Esophagus muscularis mucosa (tissue), 4 donors: ENCODE data around the gene ZRANB1. TPM values are rescaled to one million over a fixed set of nuclear protein-coding genes. Genes with fewer than 3 reads are reported as not detected.

Experiments
- DNase-seq: peaks from one replicate; pipeline ENCODE4 v3.0.0-alpha.2; 2017; ENCODE audit errors: extremely low spot score
- H3K27ac ChIP-seq, 4 donors: fragments of 200-600 bp; sonication (generic); replicated peaks in 1 of 4; 1 replicate in 3 of 4; 2 replicates in 1 of 4; pipeline ENCODE4 v1.5.1; 2016 to 2019; ENCODE audit warnings: mild to moderate bottlenecking in 1 of 4
- H3K27me3 ChIP-seq, 4 donors: fragments of 200-600 bp; sonication (generic); one replicate each; pipeline versions ENCODE4 v1.5.1 to v1.6.0; 2016 to 2019
- H3K36me3 ChIP-seq, 4 donors: fragments of 200-600 bp; sonication (generic); one replicate each; pipeline ENCODE4 v1.5.1; 2016 to 2019
- H3K4me1 ChIP-seq, 4 donors: fragments of 200-600 bp; sonication (generic); one replicate each; pipeline ENCODE4 v1.5.1; 2016 to 2019
- H3K4me3 ChIP-seq, 4 donors: fragments of 200-600 bp; sonication (generic); 1 replicate in 2 of 4; 2 replicates in 2 of 4; pipeline ENCODE4 v1.5.1; 2016 to 2019; ENCODE audit warnings: mild to moderate bottlenecking in 4 of 4, moderate library complexity in 1 of 4
- H3K9me3 ChIP-seq, 4 donors: fragments of 200-600 bp; sonication (generic); 1 replicate in 3 of 4; 2 replicates in 1 of 4; pipeline ENCODE4 v1.5.1; 2016 to 2019
- CTCF ChIP-seq, 3 experiments: fragments of 200-600 bp in 2 of 3; fragments of 450-650 bp in 1 of 3; sonication (generic) in 2 of 3; IDR thresholded peaks; one replicate each; pipeline ENCODE4 v1.5.1; 2017 to 2019; ENCODE audit warnings: antibody characterized with exemption in 3 of 3, mild to moderate bottlenecking in 2 of 3, moderate library complexity in 1 of 3
- EP300 ChIP-seq: sonication (generic); formaldehyde crosslinking; IDR thresholded peaks from one replicate; pipeline ENCODE4 v1.6.1; 2017; ENCODE audit warnings: antibody characterized with exemption
- POLR2A ChIP-seq: fragments of 450-650 bp; IDR thresholded peaks from one replicate; pipeline ENCODE4 v1.6.1; 2017; ENCODE audit warnings: antibody characterized with exemption, moderate library complexity, mild to moderate bottlenecking, low read depth
- POLR2AphosphoS5 ChIP-seq, 2 donors: sonication (generic); formaldehyde crosslinking; IDR thresholded peaks; one replicate each; pipeline ENCODE4 v1.6.1; 2017; ENCODE audit warnings: antibody characterized with exemption in 2 of 2
- WGBS: methylation state at CpG from one replicate; pipeline ENCODE4 v1.1.5; 2018; 5-methylcytosine and 5-hydroxymethylcytosine counted together
- intact Hi-C: fragments of 100-400 bp; cut with DNase I; formaldehyde crosslinking; loops from one replicate; pipeline ENCODE4 v1.15.1; 2023
- total RNA-seq, 4 donors: library from RNA; depleted of rRNA; stranded (reverse); fragments of >200 nt; gene quantifications; one replicate each; pipeline versions ENCODE4 v1.1.0 to v1.2.1, GENCODE V29; 2016

Gene ZRANB1
- total RNA-seq, 4 donors from 2014 or later: 30.7 to 42.9 (median 34.8) TPM

GRCh38 chr10:124952123-124952522 is 10.2 kb downstream of the ZRANB1 start:
- 96% methylated on average over 6 of the region's 6 CpGs for WGBS
- DNase-seq: no peak
- intact Hi-C loops: no loop called here
- H3K36me3 ChIP-seq: peaks cover 0 to 5% (median 0%) of the 10 kb centered on the region in 4 donors
- peaks cover 26 to 51% (median 41%) of the 10 kb centered on the region in 4 donors for H3K4me1 ChIP-seq
- no peak overlapping the region for H3K27ac ChIP-seq
- no peak for TF ChIP-seq POLR2A
- TF ChIP-seq POLR2AphosphoS5 (IDR thresholded peaks at IDR 0.05): no peak
- TF ChIP-seq CTCF (IDR thresholded peaks at IDR 0.05): no peak
- no peak for TF ChIP-seq EP300
- no peak overlapping the region for H3K4me3 ChIP-seq
- no peaks in the 10 kb centered on the region for H3K27me3 ChIP-seq
- H3K9me3 ChIP-seq: no peaks in the 10 kb centered on the region

GRCh38 chr10:124953421-124953820 is 11.5 kb downstream of the ZRANB1 start:
- no peak for TF ChIP-seq EP300
- no peak for TF ChIP-seq POLR2A
- no peak for TF ChIP-seq POLR2AphosphoS5 (IDR thresholded peaks at IDR 0.05)
- TF ChIP-seq CTCF (IDR thresholded peaks at IDR 0.05): no peak
- no peaks in the 10 kb centered on the region for H3K27me3 ChIP-seq
- WGBS: 87% methylated on average over 3 of the region's 3 CpGs
- peaks cover 0 to 5% (median 0%) of the 10 kb centered on the region in 4 donors for H3K36me3 ChIP-seq
- H3K4me3 ChIP-seq: no peak overlapping the region
- intact Hi-C loops: no loop called here
- no peak overlapping the region for H3K27ac ChIP-seq
- H3K9me3 ChIP-seq: no peaks in the 10 kb centered on the region
- no peak for DNase-seq
- H3K4me1 ChIP-seq: peaks cover 18 to 51% (median 33%) of the 10 kb centered on the region in 4 donors

GRCh38 chr10:124955243-124955642 is 13.3 kb downstream of the ZRANB1 start:
- no peak for DNase-seq
- Histone ChIP-seq H3K27me3 (no peaks in the 10 kb centered on the region), H3K4me3 (no peak overlapping the region), H3K36me3 (no peaks in the 10 kb centered on the region), H3K4me1 (peaks cover 18 to 58% (median 37%) of the 10 kb centered on the region in 4 donors), H3K27ac (peak overlapping the region in 3 of 4 donors; percentile 16 to 49 (median 18)), H3K9me3 (no peaks in the 10 kb centered on the region)
- intact Hi-C loops: no loop called here
- TF ChIP-seq POLR2AphosphoS5 (IDR thresholded peaks at IDR 0.05) (peak in 1 of 2 donors; percentile 8), EP300 (no peak)
- 43% methylated on average over 7 of the region's 7 CpGs for WGBS

DNA sequence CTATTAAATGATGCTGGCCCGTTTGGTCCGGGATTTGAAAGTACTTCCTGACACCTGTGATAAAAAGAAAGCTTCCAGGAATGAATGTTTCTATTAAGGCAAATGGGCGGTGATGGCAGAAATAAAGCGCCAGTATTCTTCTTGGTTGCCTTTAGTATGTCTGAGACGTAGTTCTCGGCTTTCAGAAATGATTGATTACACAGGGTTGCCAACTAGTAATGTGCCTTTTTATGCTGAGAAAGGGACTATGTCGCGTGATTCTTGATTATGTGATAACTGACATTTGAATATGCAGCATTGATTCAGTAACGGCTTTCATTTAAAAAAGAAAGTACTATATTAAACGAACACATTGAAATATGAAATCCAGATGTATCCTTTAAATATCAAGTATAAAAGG is 13.9 kb downstream of the ZRANB1 start:
- no peak for DNase-seq
- TF ChIP-seq CTCF (IDR thresholded peaks at IDR 0.05): no peak
- no peak for TF ChIP-seq EP300
- TF ChIP-seq POLR2AphosphoS5 (IDR thresholded peaks at IDR 0.05): no peak
- no peak for TF ChIP-seq POLR2A
- 36% methylated on average over 10 of the region's 10 CpGs for WGBS
- Histone ChIP-seq H3K9me3 (no peaks in the 10 kb centered on the region), H3K27me3 (no peaks in the 10 kb centered on the region), H3K4me3 (peak overlapping the region in 3 of 4 donors; percentile 2 to 19 (median 17)), H3K4me1 (peaks cover 18 to 56% (median 39%) of the 10 kb centered on the region in 4 donors), H3K36me3 (no peaks in the 10 kb centered on the region), H3K27ac (peak overlapping the region in 3 of 4 donors; percentile 16 to 49 (median 18))
- intact Hi-C loops: no loop called here

DNA sequence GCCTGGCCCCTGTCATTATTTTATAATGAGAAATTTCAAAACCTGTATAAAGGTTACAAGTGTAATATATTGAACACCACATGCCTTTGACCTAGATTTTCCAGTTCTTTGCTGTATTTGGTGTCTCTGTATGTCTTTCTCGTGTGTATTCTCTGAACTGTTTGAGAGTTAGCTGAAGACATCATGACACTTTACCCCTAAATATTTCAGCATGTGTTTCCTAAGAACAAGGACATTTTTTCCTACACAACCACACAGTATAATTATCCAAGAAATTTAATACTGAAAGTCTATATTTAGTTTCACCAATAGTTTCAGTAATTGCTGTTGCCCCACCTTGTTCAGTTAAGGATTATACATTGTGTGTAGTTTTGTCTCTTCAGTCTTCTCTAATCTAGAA is 14.8 kb downstream of the ZRANB1 start:
- peak overlapping the region in 1 of 4 donors; percentile 16 for H3K27ac ChIP-seq
- no peaks in the 10 kb centered on the region for H3K27me3 ChIP-seq
- no peak overlapping the region for H3K4me3 ChIP-seq
- no peaks in the 10 kb centered on the region for H3K9me3 ChIP-seq
- TF ChIP-seq CTCF (IDR thresholded peaks at IDR 0.05) (no peak), POLR2AphosphoS5 (IDR thresholded peaks at IDR 0.05) (no peak), POLR2A (no peak), EP300 (no peak)
- intact Hi-C loops: no loop called here
- 77% methylated on average over 1 of the region's 1 CpG for WGBS
- DNase-seq: no peak
- H3K4me1 ChIP-seq: peaks cover 18 to 61% (median 41%) of the 10 kb centered on the region in 4 donors
- H3K36me3 ChIP-seq: no peaks in the 10 kb centered on the region
